ENCODE measurements around the gene POP4.

Gene POP4

GRCh38 chr19:29665215-29665825 lies 59.2 kb downstream of the POP4 start, which contains the start of gene PLEKHF1:
TSS of gene PLEKHF1 (plus strand) at chr19:29665461. CDS start at chr19:29673840, 8,379 bp downstream.
- peak; percentile 68 for DNase-seq (ENCODE audit: low read depth)
- H3K4me3 ChIP-seq (ENCODE audit: control insufficient read depth, low read depth, low read length) = peak within 1 kb of the TSS; percentile 80
- TF ChIP-seq, protein P1, sequence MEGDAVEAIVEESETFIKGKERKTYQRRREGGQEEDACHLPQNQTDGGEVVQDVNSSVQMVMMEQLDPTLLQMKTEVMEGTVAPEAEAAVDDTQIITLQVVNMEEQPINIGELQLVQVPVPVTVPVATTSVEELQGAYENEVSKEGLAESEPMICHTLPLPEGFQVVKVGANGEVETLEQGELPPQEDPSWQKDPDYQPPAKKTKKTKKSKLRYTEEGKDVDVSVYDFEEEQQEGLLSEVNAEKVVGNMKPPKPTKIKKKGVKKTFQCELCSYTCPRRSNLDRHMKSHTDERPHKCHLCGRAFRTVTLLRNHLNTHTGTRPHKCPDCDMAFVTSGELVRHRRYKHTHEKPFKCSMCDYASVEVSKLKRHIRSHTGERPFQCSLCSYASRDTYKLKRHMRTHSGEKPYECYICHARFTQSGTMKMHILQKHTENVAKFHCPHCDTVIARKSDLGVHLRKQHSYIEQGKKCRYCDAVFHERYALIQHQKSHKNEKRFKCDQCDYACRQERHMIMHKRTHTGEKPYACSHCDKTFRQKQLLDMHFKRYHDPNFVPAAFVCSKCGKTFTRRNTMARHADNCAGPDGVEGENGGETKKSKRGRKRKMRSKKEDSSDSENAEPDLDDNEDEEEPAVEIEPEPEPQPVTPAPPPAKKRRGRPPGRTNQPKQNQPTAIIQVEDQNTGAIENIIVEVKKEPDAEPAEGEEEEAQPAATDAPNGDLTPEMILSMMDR (conservative IDR thresholded peaks at IDR 0.05; ENCODE audit: control insufficient read depth, insufficient read depth, low read depth, low read length) = no peak

GRCh38 chr19:29665826-29666577 lies 59.9 kb downstream of the POP4 start:
- H3K4me3 ChIP-seq (ENCODE audit: control insufficient read depth, low read depth, low read length) = peak overlapping the region; percentile 80
- peak; percentile 85 for DNase-seq (ENCODE audit: low read depth)
- TF ChIP-seq, protein P1 (conservative IDR thresholded peaks at IDR 0.05; ENCODE audit: control insufficient read depth, insufficient read depth, low read depth, low read length) = no peak
